NCI-H2196 treated with DMSO at 0.1 percent for 48 hours (cell line): ENCODE results near the gene NDUFB4.
"Not testable (repeated sequence)": the region's sequence is repeated elsewhere in the genome, so short reads cannot be mapped to it uniquely, and the experiment has no call there.

ENCODE experiments used
- DNase-seq: peaks from one replicate; lab custom pipeline; 2025; ENCODE audit not compliant: unreplicated experiment; lab: John Stamatoyannopoulos, UW

The NDUFB4 gene

GRCh38 chr3:120636795-120637401 lies 40.8 kb downstream of the NDUFB4 start:
- DNase-seq, result no peak

GRCh38 chr3:120637851-120638559 lies 41.9 kb downstream of the NDUFB4 start:
- no peak for DNase-seq

GRCh38 chr3:120638820-120639219 lies 42.7 kb downstream of the NDUFB4 start:
- DNase-seq, result not testable (repeated sequence)

- no peak for DNase-seq
Measured at GRCh38 chr3:120640231-120640630, 44.1 kb downstream of the NDUFB4 start.

- DNase-seq, result no peak
Measured at GRCh38 chr3:120641696-120642246, 45.6 kb downstream of the NDUFB4 start.

GRCh38 chr3:120642368-120642948 lies 46.3 kb downstream of the NDUFB4 start:
- no peak for DNase-seq

- no peak for DNase-seq
Measured at GRCh38 chr3:120645083-120645845, 49.1 kb downstream of the NDUFB4 start.

- DNase-seq, result no peak
Measured at GRCh38 chr3:120646771-120647432, 50.8 kb downstream of the NDUFB4 start.

- no peak for DNase-seq
Measured at GRCh38 chr3:120648290-120648689, 52.2 kb downstream of the NDUFB4 start.

- no peak for DNase-seq
Measured at GRCh38 chr3:120649830-120650233, 53.7 kb downstream of the NDUFB4 start.

GRCh38 chr3:120650311-120650710 lies 54.2 kb downstream of the NDUFB4 start:
- DNase-seq, result no peak
